GM18507 (cell line): ENCODE measurements around the gene STK17A.
"Not testable (repeated sequence)": the region's sequence is repeated elsewhere in the genome, so short reads cannot be mapped to it uniquely, and the experiment has no call there.

Source experiments
- DNase-seq: peaks from one replicate; pipeline ENCODE4 v3.0.0; 2011; ENCODE audit warnings: low read depth; ENCODE audit not compliant: insufficient read length; ENCODE audit errors: extremely low spot score
- FAIRE-seq: peaks from 2 replicates; lab custom pipeline; 2011; peaks lifted over from hg19 to GRCh38; lab: Jason Lieb, UNC

Gene STK17A

GRCh38 chr7:43626695-43627094 is 43.8 kb downstream of the STK17A start:
- DNase-seq = no peak
- no peak for FAIRE-seq

GRCh38 chr7:43627798-43628197 is 44.9 kb downstream of the STK17A start:
- DNase-seq = not testable (repeated sequence)
- peak; percentile 15 for FAIRE-seq

GRCh38 chr7:43628431-43628830 is 45.5 kb downstream of the STK17A start:
- DNase-seq (no peak), FAIRE-seq (no peak)

- FAIRE-seq (no peak), DNase-seq (no peak)
Measured at GRCh38 chr7:43629857-43630256, 46.9 kb downstream of the STK17A start.

- DNase-seq (no peak), FAIRE-seq (peak; percentile 38)
Measured at GRCh38 chr7:43630482-43630881, 47.6 kb downstream of the STK17A start.

- DNase-seq = no peak
- FAIRE-seq = peak; percentile 50
Measured at GRCh38 chr7:43631559-43631958, 48.7 kb downstream of the STK17A start.

GRCh38 chr7:43632746-43633145 is 49.8 kb downstream of the STK17A start:
- no peak for FAIRE-seq

GRCh38 chr7:43634384-43634783 is 51.5 kb downstream of the STK17A start:
- FAIRE-seq = no peak

More at GRCh38 chr7:43632746-43633145, 49.8 kb downstream of the STK17A start:
- no peak for DNase-seq

GRCh38 chr7:43636093-43636492 is 53.2 kb downstream of the STK17A start:
- FAIRE-seq (no peak), DNase-seq (no peak)

More at GRCh38 chr7:43634384-43634783, 51.5 kb downstream of the STK17A start:
- DNase-seq = no peak

- DNase-seq (no peak), FAIRE-seq (no peak)
Measured at GRCh38 chr7:43637114-43637806, 54.4 kb downstream of the STK17A start.

GRCh38 chr7:43639858-43640491 is 57.1 kb downstream of the STK17A start:
- no peak for FAIRE-seq
- no peak for DNase-seq

- FAIRE-seq = no peak
- DNase-seq = no peak
Measured at GRCh38 chr7:43640679-43641078, 57.8 kb downstream of the STK17A start.

GRCh38 chr7:43642897-43643630 is 60.2 kb downstream of the STK17A start:
- DNase-seq = no peak

GRCh38 chr7:43643846-43644245 is 60.9 kb downstream of the STK17A start:
- DNase-seq (no peak), FAIRE-seq (no peak)

More at GRCh38 chr7:43642897-43643630, 60.2 kb downstream of the STK17A start:
- no peak for FAIRE-seq

GRCh38 chr7:43645699-43646226 is 62.9 kb downstream of the STK17A start:
- DNase-seq = no peak
- FAIRE-seq = no peak

GRCh38 chr7:43646603-43647338 is 63.9 kb downstream of the STK17A start:
- DNase-seq (no peak), FAIRE-seq (peak; percentile 59)

- DNase-seq (no peak), FAIRE-seq (no peak)
Measured at GRCh38 chr7:43647339-43647672, 64.4 kb downstream of the STK17A start.

- peak; percentile 73 for FAIRE-seq
- DNase-seq = no peak
Measured at GRCh38 chr7:43647673-43648472, 65.0 kb downstream of the STK17A start.
